Ishikawa (cell line): ENCODE data around the gene ETHE1.

Experiments
- EP300 ChIP-seq: IDR thresholded peaks from 2 replicates; pipeline ENCODE4 v1.6.1; 2012; ENCODE audit warnings: borderline replicate concordance
- FOXM1 ChIP-seq: IDR thresholded peaks from 2 replicates; pipeline ENCODE4 v1.6.1; 2012; ENCODE audit warnings: low read depth, borderline replicate concordance
- MAX ChIP-seq: IDR thresholded peaks from 2 replicates; pipeline ENCODE4 v1.6.1; 2012
- REST ChIP-seq: IDR thresholded peaks from 2 replicates; pipeline ENCODE4 v1.6.1; 2012; ENCODE audit warnings: low read depth, mild to moderate bottlenecking
- TAF1 ChIP-seq: IDR thresholded peaks from 2 replicates; pipeline ENCODE4 v1.6.1; 2012; ENCODE audit warnings: low read depth, mild to moderate bottlenecking
- USF1 ChIP-seq: IDR thresholded peaks from 2 replicates; pipeline ENCODE4 v1.6.1; 2012

DNA sequence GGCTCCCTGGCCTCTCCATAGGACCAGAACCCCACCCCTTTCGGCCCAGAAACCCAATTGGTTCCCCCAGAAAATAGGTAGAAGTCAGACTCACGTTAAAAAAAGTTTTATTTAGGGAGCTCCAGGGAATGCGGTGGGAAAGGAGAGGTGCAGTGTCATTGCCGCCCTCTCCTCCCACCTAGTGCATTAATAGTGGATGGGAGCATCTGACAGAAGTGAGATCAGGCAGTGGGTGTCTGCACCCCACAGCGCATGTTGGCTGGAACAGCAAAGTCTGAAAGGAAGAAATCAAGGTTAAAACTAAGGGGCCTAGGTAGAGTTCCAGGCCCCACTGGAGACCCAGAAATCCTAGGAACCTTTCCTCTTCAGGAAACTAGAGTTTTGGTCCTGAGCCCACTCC lies 20.4 kb downstream of the ETHE1 start:
- TF ChIP-seq MAX (no peak), FOXM1 (no peak), USF1 (no peak), TAF1 (no peak), EP300 (no peak), REST (no peak)
